Daoy (cell line): ENCODE results near the gene TTBK1. TPM values are rescaled to one million over a fixed set of nuclear protein-coding genes. Genes with fewer than 3 reads are reported as not detected.

ENCODE experiments used
- DNase-seq: peaks from one replicate; pipeline ENCODE4 v3.0.0-alpha.2; 2015; ENCODE audit warnings: low read depth
- total RNA-seq: library from RNA; depleted of rRNA; stranded (reverse); fragments of >200 nt; shearing (Covaris generic); gene quantifications from 2 replicates; pipeline ENCODE4 v1.2.3, GENCODE V29; 2014; rRNA removed

The TTBK1 gene
- total RNA-seq: 0.30 TPM in 1 of 2 replicates, not detected in the other

DNA sequence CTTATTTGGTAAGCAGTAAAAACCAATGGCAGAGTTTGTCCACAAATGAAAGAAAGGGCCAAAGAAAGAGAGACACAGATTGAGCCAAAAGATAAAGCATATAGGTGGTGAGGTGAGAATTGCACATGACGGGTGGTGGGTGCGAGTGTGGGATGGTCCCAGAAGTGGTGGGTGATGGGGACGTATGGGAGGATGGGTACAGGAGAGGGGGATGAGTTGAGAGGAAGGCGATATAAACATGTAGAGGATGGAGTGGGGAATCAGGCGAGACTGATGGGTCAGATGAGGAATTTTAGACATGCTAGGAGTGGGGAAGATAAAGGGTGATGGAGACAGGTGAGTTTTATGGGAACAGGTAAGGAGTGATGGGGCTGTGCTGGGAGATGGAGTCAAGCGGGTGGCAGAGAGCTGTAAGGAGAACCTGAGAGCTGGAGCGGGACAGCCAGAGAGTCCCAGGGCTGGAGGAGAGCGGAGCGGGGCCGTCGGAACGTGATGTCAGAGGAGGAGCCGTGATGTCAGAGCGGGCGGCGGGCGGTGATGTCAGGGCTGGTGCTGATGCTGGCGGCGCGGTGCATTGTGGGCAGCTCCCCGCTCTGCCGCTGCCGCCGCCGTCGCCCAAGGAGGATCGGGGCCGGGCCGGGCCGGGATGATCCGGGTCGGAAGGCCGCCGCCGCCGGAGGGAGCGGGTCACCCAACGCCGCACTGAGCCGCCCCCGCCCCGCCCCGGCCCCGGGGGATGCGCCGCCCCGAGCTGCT is at the start of gene TTBK1:
Gene TTBK1, plus strand, starts transcription at position 574 of the 756 bp plus-strand sequence. CDS start 3,180 bp downstream, outside the sequence.
- DNase-seq: no peak

DNA sequence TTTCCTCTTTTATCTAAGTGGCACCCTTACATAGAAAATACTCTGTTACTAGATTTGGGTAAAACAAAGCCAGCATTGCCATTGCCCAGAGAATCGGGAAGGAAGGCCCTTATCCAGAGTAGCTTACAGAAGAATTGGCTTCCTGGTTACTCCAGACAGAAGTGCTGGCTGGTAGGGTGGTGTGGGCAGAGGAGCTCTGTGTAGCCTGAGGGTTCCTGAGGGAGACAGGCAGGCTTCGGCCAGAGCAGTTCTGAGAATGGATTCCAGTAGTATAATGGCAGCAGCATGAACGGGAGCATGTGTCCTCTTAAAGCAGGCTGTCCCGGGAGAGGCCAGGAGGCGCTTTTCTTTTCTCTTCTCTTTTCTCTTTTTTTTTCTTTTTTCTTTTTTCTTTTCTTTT is 49.4 kb upstream of the TTBK1 start:
- DNase-seq: no peak

DNA sequence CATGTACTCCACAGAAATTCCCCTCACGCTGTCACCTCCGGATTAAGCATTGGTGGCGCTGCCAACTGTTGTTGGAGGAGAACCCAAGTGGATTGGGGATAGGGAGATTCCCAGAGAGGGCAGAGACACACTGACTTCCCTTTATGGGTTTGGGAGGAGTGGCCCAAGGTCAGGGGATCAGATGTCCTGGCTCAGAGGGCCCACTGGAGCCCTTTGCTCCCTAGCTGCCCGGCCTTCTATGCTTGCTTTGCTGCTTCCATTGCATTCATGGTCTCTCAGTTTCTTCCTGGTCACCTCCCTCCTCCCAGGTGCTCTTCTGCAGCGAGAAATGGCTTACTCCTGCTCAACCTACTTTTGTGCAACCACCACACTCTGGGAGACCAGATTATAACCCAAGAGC is 46.9 kb upstream of the TTBK1 start:
- DNase-seq: no peak

DNA sequence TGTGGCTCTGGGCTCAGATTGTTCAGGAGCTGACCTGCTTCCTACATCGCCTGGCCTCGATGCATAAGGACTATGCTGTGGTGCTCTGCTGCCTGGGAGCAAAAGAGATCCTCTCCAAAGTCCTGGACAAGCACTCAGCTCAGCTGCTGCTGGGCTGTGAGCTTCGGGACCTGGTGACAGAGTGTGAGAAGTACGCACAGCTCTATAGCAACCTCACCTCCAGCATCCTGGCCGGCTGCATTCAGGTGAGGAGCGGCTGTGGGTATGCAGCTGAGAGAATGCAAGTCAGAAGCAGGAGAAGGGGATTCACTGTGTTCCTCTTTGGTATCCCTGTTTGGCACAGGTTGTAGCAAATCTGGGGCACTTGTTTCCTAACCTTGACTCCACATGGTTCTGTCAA is 43.4 kb upstream of the TTBK1 start:
- DNase-seq: no peak

DNA sequence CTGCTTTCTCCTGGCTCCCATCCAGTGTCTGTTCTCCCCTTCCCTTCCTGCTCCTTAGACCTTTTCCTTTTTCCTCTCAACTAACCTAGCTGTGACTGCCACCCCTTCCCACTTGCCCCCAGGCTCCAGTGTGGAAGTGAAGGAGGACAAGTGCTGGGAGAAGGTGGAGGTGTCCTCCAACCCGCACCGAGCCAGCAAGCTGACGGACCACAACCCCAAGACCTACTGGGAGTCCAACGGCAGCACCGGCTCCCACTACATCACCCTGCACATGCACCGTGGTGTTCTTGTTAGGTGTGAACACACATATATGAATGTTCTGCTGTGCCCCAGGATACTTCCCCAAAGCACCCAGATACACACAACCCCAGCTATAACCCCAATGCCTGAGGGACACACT is 42.7 kb upstream of the TTBK1 start:
- no peak for DNase-seq

DNA sequence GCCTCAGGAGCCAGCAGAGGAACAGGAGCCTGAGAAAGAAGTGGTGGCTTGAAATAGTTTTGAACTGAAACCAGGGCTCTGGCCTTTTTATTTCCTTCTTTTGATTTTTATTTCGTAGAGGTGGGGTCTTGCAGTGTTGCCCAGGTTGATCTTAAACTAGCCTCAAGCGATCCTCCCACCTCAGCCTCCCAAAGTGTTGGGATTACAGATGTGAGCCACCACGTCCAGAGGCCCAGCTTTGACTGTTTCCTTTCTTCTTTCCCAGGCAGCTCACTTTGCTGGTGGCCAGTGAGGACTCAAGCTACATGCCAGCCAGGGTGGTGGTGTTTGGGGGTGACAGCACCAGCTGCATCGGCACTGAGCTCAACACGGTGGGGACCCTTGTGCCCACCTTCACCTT is 40.8 kb upstream of the TTBK1 start:
- no peak for DNase-seq

DNA sequence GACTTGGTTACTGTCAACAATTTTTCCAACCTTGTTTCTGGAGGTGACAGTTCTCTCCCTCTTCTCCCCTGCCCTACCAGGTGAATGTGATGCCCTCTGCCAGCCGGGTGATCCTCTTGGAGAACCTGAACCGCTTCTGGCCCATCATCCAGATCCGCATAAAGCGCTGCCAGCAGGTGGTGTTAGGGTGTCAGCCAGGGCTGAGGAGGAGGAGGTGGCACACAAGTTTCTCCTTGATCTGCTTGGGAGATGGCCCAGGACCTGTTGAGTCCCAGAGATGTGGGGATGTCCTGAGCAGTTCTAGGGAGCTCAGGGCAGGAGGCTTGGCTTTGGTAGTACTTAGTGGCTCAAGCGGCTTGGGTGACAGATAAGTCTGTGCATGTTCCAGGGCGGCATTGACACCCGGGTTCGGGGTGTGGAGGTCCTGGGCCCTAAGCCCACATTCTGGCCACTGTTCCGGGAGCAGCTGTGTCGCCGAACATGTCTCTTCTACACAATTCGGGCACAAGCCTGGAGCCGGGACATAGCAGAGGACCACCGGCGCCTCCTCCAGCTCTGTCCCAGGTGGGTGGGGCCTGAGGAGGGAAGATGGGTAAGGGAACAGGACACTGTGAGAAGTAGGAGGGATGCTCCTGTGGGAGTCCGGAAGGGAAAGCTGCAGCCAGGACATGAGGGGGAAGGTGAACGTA is 40.1 kb upstream of the TTBK1 start:
- no peak for DNase-seq

DNA sequence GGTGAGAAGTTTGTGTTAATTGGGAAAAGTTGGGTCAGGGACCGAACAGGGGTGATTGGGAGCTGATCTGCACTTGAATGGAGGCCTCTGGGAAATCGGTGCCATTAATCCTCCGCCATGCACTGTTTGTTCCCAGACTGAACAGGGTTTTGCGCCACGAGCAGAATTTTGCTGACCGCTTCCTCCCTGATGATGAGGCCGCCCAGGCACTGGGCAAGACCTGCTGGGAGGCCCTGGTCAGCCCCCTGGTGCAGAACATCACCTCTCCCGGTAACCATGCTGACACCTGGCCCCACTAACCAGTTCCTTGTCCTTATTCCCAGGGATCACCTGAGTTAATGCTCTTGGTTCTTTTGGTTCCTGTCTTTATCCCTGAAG is 39.6 kb upstream of the TTBK1 start:
- DNase-seq: no peak

DNA sequence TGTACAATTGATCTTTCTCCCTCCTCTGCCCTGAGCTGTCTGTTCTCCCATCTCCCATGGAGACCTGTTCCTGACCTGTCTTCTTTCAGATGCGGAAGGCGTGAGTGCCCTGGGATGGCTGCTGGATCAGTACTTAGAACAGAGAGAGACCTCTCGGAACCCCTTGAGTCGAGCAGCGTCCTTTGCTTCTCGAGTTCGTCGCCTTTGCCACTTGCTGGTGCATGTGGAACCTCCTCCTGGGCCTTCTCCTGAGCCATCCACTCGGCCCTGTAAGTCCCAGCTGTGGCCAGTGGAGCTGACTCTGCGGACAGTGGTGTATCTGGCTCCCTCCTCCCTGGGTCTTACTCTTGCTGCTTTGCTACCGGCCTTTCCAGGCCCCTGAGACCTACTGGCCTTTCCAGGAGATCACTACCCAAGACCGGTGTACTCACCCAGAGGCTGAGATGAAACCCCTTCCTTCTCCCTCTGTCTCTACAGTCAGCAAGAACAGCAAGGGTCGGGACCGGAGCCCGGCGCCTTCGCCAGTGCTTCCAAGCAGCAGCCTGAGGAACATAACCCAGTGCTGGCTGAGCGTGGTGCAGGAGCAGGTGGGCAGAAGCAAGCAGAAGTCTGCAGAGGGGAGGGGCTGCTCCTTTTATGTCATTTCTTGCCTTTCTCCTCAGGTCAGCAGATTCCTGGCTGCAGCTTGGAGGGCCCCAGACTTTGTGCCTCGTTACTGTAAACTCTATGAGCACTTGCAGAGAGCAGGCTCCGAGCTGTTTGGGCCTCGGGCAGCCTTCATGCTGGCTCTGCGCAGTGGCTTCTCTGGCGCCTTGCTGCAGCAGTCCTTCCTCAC is 38.8 kb upstream of the TTBK1 start:
- DNase-seq: no peak

DNA sequence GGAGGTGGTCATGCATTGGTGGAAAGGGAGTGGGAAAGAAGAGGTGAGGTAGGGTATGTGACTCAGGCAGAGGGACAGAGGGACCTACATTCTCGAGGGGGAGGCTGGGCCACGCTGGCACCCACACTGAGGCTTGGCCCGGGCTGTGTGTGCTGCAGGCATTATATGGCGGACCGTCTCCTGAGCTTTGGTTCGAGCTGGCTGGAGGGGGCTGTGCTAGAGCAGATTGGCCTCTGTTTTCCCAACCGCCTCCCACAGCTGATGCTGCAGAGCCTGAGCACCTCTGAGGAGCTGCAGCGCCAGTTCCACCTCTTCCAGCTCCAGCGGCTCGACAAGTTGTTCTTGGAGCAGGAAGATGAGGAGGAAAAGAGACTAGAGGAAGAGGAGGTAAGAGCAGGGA is 37.4 kb upstream of the TTBK1 start:
- no peak for DNase-seq

DNA sequence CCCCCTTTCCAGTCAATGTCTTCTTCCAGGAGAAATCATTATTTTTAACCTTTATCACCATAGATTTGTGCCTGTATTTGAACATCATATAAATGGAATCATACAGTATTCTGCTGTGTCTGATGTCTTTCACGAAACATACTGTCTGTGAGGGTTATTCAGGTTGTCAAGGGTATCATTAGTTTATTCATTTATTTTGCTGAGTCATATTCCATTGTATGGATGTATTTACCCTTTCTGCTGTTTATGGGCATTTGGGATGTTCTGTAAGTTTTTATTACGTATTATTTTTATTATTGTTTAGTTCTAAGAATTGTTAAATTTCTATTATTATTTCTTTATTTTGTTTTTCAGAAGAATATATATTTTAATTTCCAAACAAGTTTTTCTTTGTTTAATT is 36.0 kb upstream of the TTBK1 start:
- DNase-seq: no peak

DNA sequence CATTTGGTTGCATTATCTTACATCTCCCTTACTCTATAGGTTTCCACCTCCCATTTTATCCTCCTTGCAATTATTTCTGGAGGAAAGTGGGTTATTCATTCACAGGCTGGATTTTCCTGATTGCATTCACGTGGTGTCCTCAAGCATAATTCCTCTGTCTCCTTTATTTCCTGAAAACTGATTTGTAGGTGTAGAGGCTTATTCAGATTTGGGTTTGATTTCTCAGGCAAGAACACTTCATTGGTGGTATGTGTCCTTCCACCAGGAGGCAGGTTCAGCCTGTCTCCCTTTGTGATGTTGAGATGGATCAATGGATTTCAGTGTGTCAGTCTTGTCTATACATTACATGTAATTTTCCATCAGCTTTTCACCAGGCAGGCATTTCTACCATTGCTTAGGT is 31.3 kb upstream of the TTBK1 start:
- DNase-seq: no peak

DNA sequence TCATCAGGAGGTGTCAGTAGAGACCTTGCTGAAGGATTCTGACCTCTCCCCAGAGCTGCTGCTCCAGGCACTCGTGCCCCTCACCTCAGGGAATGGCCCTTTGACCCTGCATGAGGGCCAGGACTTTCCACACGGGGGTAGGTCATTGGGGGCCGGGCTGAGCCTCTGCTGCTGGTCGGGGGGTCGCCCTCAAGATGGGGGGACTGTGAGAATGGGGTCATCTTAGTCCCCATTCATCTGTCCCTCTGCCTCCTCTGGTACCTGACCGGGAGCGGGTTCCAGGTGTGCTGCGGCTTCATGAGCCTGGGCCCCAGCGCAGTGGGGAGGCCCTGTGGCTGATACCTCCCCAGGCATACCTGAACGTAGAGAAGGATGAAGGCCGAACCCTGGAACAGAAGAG is 29.9 kb upstream of the TTBK1 start:
- no peak for DNase-seq

DNA sequence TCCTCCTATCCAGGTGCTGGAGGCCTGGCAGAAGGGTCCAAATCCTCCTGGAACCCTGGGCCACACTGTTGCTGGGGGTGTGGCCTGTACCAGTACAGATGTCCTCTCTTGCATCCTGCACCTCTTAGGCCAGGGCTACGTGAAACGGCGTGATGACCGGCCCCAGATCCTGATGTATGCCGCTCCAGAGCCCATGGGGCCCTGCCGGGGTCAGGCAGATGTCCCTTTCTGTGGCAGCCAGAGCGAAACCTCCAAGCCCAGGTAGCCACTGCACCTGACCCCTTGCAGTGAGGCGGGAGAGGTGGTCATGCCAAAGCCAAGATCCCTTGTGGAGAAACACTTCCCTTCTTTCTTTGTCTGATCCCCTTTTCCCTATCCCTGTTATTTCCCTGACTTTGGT is 28.2 kb upstream of the TTBK1 start:
- no peak for DNase-seq

DNA sequence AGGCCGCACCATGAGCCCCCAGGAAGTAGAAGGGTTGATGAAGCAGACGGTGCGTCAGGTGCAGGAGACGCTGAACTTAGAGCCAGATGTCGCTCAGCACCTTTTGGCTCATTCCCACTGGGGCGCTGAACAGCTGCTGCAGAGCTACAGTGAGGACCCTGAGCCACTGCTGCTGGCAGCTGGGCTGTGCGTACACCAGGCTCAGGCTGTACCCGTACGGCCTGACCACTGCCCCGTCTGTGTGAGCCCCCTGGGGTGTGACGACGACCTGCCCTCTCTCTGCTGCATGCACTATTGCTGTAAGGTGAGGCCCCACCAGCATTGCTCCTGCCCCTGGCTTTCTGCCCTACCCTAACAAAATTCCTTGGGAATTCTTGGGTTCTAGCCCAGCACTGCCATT is 27.1 kb upstream of the TTBK1 start:
- no peak for DNase-seq

DNA sequence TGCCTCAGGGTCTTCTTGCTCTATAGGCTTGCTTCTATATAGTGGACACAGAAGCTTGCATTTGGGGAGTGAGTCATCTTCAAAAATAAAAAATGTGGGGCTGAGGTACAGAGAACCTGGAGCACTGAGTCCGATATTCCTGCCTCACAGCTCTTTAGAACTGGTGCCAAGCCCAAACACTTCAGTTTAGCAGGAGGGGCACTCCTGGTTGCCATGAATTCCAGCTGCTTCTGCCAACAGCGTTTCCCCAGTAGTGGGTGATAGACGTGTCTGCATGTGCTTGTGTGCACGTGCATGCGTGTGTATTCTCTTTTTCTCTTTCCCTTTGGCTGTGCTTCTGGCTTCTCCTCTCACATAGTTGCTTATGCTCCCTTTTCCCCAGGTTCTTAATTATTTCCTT is 25.9 kb upstream of the TTBK1 start:
- no peak for DNase-seq

DNA sequence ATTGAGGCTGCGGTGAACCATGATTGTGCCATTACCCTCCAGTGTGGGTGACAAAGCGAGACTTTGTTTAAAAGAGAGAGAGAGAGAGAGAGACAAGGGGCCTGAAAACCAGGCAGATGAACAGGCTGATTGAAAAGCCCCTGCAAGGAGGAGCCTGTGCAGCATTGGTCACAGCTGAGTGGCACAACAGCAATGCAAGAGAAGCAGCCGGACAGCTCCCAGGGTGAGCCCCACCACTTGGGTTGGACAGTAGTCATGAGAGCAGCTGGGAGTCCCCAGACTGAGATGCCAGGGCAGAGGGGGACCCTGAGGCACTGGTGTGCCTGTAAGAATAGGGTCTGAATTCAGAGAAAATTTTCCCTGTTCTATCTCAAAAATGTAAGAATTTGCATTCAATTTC is 24.2 kb upstream of the TTBK1 start:
- DNase-seq: no peak

DNA sequence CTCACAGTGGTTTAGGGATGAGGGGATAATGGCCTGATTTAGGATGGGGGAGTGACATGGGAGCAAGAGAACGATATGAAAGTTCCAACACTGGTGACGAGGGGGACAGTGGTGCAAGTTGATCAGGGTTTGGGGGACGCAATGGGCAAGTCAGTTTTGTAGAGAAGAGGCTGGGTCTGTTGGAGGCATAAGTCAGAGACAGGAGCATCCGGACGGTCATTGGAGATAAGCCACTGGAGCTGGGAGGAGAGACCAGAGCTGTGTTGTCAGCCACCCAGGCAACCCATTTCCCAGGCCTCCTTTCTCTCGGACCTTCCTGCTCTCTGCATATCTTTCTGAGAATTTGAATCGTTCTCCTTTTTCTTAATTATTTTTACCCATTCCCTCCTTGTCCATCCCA is 23.5 kb upstream of the TTBK1 start:
- no peak for DNase-seq

DNA sequence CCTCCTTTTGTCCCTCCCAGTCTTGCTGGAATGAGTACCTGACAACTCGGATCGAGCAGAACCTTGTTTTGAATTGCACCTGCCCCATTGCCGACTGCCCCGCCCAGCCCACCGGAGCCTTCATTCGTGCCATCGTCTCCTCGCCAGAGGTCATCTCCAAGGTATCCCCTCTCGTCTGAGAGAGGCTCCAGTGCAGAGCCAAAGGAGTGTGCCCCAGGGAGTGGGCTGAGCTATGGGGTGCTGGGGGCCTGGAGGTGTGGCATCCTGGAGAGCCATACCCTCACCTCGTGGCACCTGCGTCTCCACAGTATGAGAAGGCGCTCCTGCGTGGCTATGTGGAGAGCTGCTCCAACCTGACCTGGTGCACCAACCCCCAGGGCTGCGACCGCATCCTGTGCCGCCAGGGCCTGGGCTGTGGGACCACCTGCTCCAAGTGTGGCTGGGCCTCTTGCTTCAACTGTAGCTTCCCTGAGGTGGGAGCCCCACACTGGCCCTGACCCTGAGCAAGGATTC is 22.8 kb upstream of the TTBK1 start:
- no peak for DNase-seq

DNA sequence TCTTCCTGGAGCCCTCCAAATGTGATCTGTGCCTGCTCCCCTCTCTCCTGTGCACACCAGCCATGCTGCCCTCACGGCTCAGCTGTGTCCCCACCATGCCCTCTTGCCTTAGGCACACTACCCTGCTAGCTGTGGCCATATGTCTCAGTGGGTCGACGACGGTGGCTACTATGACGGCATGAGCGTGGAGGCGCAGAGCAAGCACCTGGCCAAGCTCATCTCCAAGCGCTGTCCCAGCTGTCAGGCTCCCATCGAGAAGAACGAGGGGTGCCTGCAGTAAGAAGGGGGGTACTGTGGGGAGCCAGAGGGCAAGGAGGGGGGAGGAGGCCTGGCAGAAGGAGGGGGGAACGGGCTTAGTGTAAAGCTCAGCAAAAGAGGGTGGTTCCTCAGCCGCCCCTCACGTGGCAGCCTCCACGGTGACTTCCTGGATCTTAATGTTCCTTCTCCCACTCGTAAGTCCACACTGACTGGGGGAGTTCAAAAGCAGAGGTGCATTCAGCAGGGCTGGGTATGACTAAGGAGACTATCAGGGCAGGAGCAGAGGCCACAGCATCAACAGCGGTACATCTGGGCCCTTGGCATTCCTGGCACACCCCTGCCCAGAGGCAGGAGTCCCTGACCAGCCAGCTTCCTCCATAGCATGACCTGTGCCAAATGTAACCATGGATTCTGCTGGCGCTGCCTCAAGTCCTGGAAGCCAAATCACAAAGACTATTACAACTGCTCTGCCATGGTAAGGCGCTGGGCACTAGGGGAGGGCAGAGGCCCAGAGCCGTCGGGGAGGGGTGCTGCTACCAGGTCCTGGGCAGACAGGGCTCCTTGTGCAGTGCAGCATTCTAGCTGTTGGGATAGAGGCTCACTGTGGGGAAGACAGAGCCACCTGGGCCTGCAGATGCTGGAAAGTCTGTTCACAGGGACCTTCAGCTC is 22.0 kb upstream of the TTBK1 start:
- DNase-seq: no peak

DNA sequence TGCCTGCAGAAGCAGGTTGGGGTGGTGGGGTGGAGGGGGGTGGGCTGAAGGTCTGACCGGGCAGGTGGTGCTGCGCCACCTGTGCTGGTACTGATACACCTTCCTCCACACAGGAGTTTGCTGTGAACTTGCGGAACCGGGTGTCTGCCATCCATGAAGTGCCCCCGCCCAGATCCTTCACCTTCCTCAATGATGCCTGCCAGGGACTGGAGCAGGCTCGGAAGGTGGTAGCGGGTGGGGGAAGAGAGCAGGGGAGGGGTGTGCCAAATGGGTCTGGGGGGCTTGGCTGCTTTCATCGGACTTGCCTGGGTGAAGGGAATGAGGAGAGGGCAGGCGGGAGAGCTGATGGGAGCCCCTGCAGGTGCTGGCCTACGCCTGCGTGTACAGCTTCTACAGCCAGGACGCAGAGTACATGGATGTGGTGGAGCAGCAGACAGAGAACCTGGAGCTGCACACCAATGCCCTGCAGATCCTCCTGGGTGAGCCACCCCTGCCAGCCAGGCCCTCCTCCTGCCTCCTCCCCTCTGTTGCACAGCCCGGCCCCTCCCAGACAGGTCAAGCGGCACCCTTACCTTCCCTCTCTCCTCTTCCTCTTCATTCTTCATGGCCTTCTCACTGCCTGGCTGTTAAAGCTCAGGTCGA is 20.7 kb upstream of the TTBK1 start:
- no peak for DNase-seq
